SK-N-MC (cell line): ENCODE measurements around the gene SCGB1C2.

Experiments used
- DNase-seq: peaks from one replicate; pipeline ENCODE4 v3.0.0-alpha.2; 2011; ENCODE audit warnings: low read depth, low spot score
- H3K27ac ChIP-seq: fragments of 200-600 bp; sonication (generic); 2 replicates; pipeline ENCODE4 v1.5.1; 2016; ENCODE audit warnings: mixed run types
- H3K36me3 ChIP-seq: fragments of 200-600 bp; sonication (generic); 2 replicates; pipeline ENCODE4 v1.6.1; 2017; ENCODE audit warnings: antibody characterized with exemption, low read length, mixed read lengths; ENCODE audit not compliant: insufficient read depth
- H3K4me3 ChIP-seq: fragments of 200-600 bp; sonication (generic); 2 replicates; pipeline ENCODE4 v1.5.1; 2016
- H3K9ac ChIP-seq: fragments of 200-600 bp; sonication (generic); 2 replicates; pipeline ENCODE4 v1.8.0; 2017; ENCODE audit warnings: mixed run types, mixed read lengths; ENCODE audit not compliant: insufficient read length
- H3K9me3 ChIP-seq: fragments of 200-600 bp; sonication (generic); 2 replicates; pipeline ENCODE4 v1.6.1; 2017; ENCODE audit warnings: low read depth, mild to moderate bottlenecking, antibody characterized with exemption, low read length, moderate library complexity, mixed read lengths
- EZH2 ChIP-seq: fragments of 200-600 bp; sonication (generic); IDR thresholded peaks from one replicate; pipeline ENCODE4 v1.6.1; 2017; ENCODE audit warnings: antibody characterized with exemption
- FOXP2 ChIP-seq: optimal IDR thresholded peaks from 2 replicates; pipeline ENCODE3; 2011; ENCODE audit warnings: mild to moderate bottlenecking, moderate library complexity; ENCODE audit not compliant: insufficient read depth; ENCODE audit errors: extremely low read length, control extremely low read depth
- POLR2AphosphoS5 ChIP-seq: IDR thresholded peaks from 2 replicates; pipeline ENCODE4 v1.6.1; 2012; ENCODE audit warnings: mild to moderate bottlenecking, low read depth, low read length, borderline replicate concordance

SCGB1C2 gene

DNA sequence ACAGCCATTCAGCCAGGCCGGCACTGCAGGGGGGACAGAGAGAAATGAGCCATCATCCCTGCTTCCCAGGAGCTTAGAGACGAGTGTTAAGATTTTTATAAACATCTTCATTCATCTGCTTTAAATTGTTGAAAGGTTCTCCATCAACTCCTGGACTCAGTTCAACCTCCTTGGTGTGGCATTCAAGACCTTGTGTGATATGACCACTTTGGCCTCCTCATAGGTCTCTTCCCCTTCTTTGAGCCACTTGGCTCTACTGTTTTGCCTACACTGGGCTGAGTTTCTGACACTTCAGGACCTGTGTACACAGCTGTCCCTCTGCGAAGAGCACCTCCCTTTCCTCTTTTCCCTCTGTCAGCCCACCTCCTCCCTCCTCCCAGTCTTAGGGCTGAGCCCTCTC, 39.8 kb downstream of the SCGB1C2 start:
- DNase-seq = no peak
- Histone ChIP-seq H3K4me3 (no peak overlapping the region), H3K27ac (no peak overlapping the region)

DNA sequence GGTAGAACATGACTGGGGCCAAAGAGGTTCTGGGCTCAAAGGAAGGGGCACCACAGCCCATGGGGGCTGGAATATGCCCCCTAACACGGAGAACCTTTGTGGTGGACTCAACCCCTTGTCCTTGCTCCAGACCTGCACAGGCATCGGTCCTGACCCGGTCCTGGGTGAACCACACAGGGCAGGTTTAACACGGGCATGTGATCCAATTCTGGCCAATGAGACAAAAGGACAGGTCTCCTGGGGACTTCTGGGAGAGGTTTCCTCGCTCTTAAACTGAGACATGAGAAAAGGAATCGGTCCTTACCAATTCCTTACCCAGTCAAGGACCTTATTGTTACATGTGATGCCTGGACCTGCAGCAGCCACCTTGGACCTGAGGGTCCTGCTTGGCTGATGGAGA, 40.4 kb downstream of the SCGB1C2 start:
- H3K4me3 ChIP-seq = no peak overlapping the region
- no peak for DNase-seq

More for the DNA sequence above, 39.8 kb downstream of the SCGB1C2 start:
- H3K9me3 ChIP-seq = no peaks in the 10 kb centered on the region
- TF ChIP-seq POLR2AphosphoS5 (no peak), FOXP2 (no peak), EZH2 (no peak)
- H3K9ac ChIP-seq = no peak overlapping the region
- no peaks in the 10 kb centered on the region for H3K36me3 ChIP-seq

DNA sequence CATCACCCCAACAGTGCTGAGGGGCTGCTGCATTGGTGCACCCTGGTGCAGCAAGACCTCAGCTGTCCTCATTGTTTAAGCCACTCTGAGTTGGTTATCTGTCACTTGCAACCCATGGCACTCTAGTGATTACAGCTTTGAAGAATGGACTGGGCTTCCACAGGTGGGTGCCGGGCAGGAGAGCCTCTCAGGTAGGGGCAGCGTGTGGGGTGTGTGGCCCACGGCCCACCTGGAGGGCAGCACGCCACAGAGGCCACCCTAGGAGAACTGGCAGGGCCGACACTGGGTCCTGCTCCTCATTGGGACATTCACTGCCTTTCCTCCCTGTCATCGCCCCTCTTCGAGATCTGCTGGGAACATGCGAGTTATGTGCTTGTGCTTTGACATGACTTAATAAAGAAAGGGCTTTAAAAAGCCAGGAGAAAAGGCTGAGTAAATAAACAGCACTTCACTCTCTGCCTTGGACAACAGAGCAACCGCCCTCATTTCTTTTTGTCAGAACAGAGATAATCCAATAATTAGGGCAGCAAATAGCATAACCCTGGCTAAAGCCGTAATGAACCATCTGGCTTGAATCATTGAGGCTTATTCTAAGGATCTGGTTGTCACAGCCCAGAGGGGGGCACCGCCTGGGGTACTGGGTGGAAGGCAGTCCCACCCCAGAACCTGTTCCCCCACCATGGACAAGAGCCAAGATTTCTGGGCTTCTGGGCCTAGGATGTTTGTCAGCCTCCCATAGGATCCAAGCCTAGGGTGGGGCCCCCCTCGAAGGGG, 41.1 kb downstream of the SCGB1C2 start:
- DNase-seq = no peak
- Histone ChIP-seq H3K4me3 (peak overlapping the region; percentile 90), H3K9ac (peak overlapping the region; percentile 80), H3K9me3 (no peaks in the 10 kb centered on the region), H3K36me3 (no peaks in the 10 kb centered on the region), H3K27ac (no peak overlapping the region)
- TF ChIP-seq FOXP2 (no peak), POLR2AphosphoS5 (no peak), EZH2 (no peak)

More for the DNA sequence above, 40.4 kb downstream of the SCGB1C2 start:
- no peak for TF ChIP-seq POLR2AphosphoS5
- no peak for TF ChIP-seq FOXP2
- TF ChIP-seq EZH2 = no peak
- no peak overlapping the region for H3K27ac ChIP-seq
- H3K36me3 ChIP-seq = no peaks in the 10 kb centered on the region
- H3K9me3 ChIP-seq = no peaks in the 10 kb centered on the region
- no peak overlapping the region for H3K9ac ChIP-seq

DNA sequence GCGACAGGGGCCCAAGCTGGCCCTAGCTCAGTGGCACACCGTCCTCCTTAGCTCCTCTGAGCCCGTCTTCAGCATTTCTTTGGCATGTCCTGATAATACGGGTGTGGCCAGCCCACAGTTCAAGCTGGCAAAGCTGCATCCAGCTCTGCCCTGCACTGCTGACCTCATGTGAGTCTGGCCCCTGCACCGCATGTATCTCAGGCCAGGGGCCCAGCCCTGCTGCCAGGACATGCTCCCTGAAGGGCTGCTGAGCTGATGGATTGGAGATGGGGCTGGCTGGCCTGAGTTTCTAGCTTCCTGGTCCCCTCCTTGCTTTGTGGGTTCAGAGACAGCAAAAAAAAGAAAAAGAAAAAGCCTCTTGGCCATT, 41.7 kb downstream of the SCGB1C2 start:
- TF ChIP-seq FOXP2 (no peak), EZH2 (no peak), POLR2AphosphoS5 (no peak)
- H3K27ac ChIP-seq = no peak overlapping the region
- H3K4me3 ChIP-seq = peak overlapping the region; percentile 90
- no peak for DNase-seq
- no peaks in the 10 kb centered on the region for H3K36me3 ChIP-seq
- H3K9ac ChIP-seq = peak overlapping the region; percentile 80
- no peaks in the 10 kb centered on the region for H3K9me3 ChIP-seq

DNA sequence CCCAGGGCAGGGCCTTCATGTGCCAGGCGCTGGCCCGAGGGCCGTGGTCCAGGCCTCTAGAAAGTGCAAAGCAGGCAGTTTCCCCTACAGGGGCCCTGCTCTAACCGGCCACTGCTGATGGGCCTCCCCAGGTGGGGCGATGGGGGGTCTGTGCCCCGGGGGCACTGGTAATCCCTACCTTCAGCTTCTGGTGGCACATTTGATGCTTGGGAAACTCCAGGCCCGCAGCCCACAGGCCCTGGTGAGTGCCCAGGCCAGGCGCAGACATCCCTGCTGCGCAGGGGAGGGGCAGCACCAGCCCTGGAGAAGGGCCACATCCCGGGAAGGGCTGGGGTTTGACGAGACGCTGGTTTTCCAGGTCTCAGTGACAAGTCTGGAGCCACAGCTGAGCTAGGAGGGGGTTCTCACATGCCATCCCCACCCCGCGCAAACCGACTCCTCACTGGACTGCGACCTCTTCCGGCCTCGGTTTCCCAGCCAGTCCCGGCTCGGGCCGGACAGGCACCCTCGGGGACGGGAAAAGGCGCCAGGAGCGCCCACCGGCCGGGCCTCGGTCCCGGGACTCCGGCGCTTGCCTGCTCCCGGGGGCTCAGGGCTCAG, 42.5 kb downstream of the SCGB1C2 start:
- no peak overlapping the region for H3K27ac ChIP-seq
- H3K36me3 ChIP-seq = no peaks in the 10 kb centered on the region
- no peak for TF ChIP-seq EZH2
- no peak for TF ChIP-seq POLR2AphosphoS5
- TF ChIP-seq FOXP2 = no peak
- peak overlapping the region; percentile 80 for H3K9ac ChIP-seq
- no peak for DNase-seq
- no peaks in the 10 kb centered on the region for H3K9me3 ChIP-seq
- H3K4me3 ChIP-seq = peak overlapping the region; percentile 90

DNA sequence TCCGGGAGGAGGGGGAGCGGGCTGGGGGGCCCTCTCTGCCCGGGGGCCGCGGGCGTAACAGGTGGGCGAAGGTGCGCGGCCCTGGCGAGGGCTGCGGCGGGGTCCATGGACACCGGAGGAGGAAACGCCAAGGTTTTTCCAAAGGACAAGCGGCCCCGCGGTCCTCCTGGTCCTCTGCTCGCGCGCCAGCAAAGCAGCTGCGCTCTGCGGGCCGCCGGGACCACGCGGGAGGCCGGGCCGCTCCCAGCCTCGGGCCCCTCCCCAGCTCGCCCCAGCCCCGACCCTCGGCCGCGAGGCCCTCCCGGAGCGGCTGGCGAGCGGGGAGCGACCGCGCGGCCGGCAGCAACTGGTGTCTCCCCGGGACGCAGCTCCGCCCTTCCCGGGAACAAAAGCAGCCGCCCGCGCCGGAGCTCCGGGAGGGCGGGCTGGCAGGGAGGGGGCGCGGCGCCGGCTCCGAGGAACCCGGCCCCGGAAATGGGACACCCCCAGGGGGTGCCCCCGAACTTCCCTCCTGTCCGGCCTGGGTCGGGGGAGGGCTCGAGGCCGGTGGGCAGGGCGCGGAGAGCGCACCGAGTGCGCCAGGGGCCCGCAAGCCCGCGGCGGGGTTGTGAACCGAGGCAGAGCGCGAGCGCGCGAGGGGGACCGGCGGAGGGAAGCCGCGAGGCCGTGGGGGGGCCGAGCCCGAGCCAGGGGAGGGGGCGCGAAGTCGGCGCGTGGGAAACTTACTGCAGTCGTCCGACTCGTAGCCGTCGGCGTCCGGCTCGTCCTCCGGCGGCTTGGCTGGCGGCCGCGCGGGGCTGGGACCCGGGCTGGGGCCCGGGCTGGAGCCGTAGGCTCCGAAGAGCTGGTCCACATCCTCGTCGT, 43.2 kb downstream of the SCGB1C2 start:
- DNase-seq = no peak
- TF ChIP-seq POLR2AphosphoS5 (no peak), FOXP2 (no peak), EZH2 (no peak)
- H3K36me3 ChIP-seq = no peaks in the 10 kb centered on the region
- no peak overlapping the region for H3K27ac ChIP-seq
- no peaks in the 10 kb centered on the region for H3K9me3 ChIP-seq
- H3K4me3 ChIP-seq = peak overlapping the region; percentile 90
- peak overlapping the region; percentile 80 for H3K9ac ChIP-seq

DNA sequence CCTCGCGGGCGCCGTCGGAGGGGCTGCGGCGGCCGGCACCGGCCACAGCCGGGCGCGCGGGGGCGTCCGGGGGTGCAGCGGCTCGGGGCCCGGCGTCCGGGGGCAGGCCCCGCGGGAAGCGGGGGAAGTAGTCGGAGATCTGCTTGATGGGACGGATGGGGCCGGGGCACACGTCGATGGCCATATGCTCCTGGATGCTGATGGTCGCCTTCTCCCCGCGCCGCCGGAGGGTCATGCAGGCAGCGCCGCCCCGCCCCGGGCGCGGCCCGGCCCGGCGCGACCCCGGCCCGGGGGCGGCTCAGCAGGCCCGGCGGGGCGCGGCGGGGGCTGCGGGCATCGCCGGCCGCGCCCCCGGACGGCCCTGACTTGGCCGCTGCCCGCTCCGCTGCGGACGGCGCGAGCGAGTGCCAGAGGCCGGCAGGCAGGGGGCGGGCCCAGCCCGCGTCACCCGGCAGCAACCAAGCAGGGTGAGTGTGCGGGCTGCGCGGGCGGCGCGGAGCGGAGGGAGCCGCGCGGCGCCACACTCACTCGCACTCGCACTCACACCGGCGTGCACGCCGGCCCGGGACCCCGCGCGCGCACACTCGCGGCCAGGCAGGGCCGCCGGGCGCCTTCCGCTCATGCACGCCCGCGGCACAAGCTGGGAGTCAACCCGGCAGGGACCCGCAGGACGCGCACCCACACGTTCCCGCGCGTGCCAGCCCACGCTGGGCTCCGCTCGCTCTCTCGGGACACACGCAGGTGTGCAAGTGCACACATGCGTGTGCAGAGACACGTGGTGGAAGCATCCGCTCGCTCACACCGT, 44.1 kb downstream of the SCGB1C2 start, which contains the start of gene DOC2B:
Gene DOC2B, minus strand, starts transcription at position 406 of the 805 bp plus-strand sequence. Its CDS starts 171 bp downstream, at position 235.
- DNase-seq = no peak
- Histone ChIP-seq H3K4me3 (peak within 1 kb of the TSS; percentile 90), H3K9me3 (no peaks in the 10 kb centered on the region), H3K27ac (no peak within 1 kb of the TSS), H3K36me3 (no peaks in the 10 kb centered on the region), H3K9ac (peak within 1 kb of the TSS; percentile 80)
- TF ChIP-seq FOXP2 = no peak
